Skeletal muscle satellite cell (primary cell): Measurements from ENCODE around the gene ZFYVE19.
A peak's percentile ranks its signal among the peaks of the same experiment; 100 is the strongest.

Experiments used
- H3K27me3 ChIP-seq: 2 replicates; pipeline ENCODE4 v1.7.0; 2013; ENCODE audit warnings: low read length; ENCODE audit not compliant: control insufficient read depth, insufficient read depth
- H3K36me3 ChIP-seq: 2 replicates; pipeline ENCODE4 v1.7.0; 2013; ENCODE audit warnings: mild to moderate bottlenecking, control low read depth, low read length; ENCODE audit not compliant: insufficient read depth
- H3K4me1 ChIP-seq: 2 replicates; pipeline ENCODE4 v1.7.0; 2013; ENCODE audit warnings: low read length; ENCODE audit not compliant: control insufficient read depth, insufficient read depth
- H3K4me2 ChIP-seq: 2 replicates; pipeline ENCODE4 v1.7.0; 2013; ENCODE audit warnings: mild to moderate bottlenecking, low read length
- H3K4me3 ChIP-seq: 2 replicates; pipeline ENCODE4 v1.7.0; 2013; ENCODE audit warnings: low read length
- H3K9ac ChIP-seq: 2 replicates; pipeline ENCODE4 v1.7.0; 2013; ENCODE audit warnings: mild to moderate bottlenecking, low read depth, low read length, moderate library complexity
- H3K9me3 ChIP-seq: replicated peaks from 2 replicates; pipeline ENCODE4 v1.7.0; 2013; ENCODE audit warnings: mild to moderate bottlenecking, control low read depth, low read length

The ZFYVE19 gene

DNA sequence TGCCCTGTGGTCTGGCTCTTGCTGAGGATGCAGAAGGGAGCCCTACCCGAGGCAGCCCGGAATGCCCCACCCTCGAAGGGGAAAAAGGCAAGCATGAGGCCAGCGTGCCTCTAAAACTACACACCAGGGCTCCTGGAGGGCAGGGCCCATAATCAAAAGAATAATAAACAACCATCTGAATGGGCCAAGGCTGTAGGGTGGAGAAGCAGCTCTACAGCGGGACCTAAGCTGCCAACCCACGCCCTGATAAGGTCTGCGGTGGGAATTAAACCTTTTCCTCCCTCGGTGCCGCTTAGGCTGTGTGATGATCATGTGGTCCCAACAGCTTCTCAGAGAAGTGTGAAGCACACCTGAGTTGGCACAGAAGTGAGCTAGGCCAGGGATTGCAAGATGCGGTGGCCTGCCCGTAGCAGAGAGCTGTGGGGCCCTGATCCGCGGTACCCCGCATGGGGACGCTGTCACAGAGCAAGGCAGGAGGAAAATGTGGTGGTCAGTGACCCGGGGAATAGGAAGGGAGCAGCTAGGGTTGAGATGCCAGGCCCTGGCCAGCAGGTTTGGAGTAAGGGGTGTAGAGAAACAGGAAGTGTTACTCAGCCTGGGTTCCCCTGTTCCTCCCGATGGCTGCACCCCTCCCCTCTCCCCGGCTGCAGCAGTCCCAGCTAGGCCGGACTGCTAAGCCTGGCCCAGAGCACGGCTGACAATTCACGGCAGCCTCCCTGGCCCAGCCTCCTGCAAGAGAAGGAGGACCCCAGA lies 38.2 kb upstream of the ZFYVE19 start:
- no peak overlapping the region for H3K9ac ChIP-seq
- peaks cover 37% of the 10 kb centered on the region for H3K36me3 ChIP-seq
- H3K4me2 ChIP-seq = no peak overlapping the region
- H3K27me3 ChIP-seq = no peaks in the 10 kb centered on the region
- no peaks in the 10 kb centered on the region for H3K9me3 ChIP-seq
- H3K4me3 ChIP-seq = no peak overlapping the region
- peaks cover 38% of the 10 kb centered on the region for H3K4me1 ChIP-seq

DNA sequence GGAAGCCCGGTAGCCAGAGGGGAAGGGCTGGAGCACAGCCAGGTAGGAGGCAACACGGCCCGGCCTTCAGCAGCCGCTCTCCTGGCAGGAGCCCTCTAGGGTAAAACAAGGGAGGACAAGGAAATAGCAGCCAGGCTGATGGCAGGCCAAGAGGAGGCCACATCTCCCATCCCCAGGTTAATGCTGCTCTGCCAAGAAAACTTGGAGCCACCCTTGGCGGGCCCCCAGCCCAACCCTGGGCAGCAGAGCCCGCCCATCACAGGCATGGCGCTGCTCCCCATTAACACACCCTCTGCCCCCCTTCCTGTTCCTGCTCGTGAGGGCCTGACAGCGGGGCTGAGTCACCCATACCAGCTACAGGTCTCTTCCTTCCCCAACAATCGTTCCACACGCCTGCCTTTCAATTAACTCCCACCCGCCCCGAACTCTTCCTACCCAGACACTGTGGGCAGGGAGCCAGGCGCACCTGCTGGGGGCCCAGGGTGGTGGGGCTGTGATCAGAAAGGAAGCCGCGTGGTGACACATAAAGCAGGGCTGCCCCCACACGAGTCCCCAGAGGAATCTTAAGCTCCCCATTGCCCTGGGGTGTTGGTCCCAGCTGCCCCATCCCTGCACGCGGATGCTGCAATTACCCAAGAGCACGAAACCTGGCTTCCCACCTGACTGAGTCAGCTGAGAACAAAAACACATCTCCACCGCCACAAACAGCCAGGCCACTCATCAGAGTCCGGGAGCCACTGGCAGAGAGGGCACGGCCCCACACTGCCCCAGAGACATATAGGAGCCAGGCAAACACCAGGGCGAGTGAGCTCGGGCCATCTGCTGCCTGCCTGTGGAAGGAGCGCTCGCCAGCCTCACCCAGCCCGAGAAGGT lies 37.4 kb upstream of the ZFYVE19 start, which contains the start of gene C15orf62:
Gene C15orf62, plus strand, starts transcription at position 707 of the 873 bp plus-strand sequence. CDS start 516 bp downstream, outside the sequence.
- Histone ChIP-seq H3K4me3 (no peak within 1 kb of the TSS), H3K27me3 (no peaks in the 10 kb centered on the region), H3K4me2 (no peak within 1 kb of the TSS), H3K36me3 (peaks cover 43% of the 10 kb centered on the region), H3K9ac (no peak within 1 kb of the TSS), H3K9me3 (no peaks in the 10 kb centered on the region), H3K4me1 (peaks cover 29% of the 10 kb centered on the region)

DNA sequence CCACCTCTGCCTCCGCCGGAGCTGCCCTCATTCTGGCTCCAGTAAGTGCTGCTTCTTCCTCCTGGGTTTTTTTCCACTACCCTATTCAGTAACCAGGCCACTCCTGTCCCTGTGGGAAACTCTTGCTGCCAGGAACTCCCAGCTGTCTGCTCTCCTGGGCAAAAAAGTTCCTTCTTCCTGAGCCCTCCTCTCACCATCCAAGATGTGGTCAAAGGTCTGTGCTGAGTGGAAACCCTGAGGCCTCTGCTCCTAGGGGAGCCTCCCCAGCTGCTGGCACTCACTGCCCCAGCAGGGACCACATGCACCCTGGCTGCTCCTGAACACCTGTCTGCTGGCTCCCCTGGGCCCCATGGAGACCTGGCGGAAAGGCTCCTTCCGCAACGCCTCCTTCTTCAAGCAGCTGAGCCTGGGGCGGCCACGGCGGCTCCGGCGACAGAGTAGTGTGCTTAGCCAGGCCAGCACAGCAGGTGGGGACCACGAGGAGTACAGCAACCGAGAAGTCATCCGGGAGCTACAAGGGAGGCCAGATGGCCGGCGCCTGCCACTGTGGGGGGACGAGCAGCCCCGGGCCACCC lies 36.7 kb upstream of the ZFYVE19 start:
- H3K4me1 ChIP-seq = peaks cover 22% of the 10 kb centered on the region
- peaks cover 51% of the 10 kb centered on the region for H3K36me3 ChIP-seq
- H3K4me2 ChIP-seq = no peak overlapping the region

DNA sequence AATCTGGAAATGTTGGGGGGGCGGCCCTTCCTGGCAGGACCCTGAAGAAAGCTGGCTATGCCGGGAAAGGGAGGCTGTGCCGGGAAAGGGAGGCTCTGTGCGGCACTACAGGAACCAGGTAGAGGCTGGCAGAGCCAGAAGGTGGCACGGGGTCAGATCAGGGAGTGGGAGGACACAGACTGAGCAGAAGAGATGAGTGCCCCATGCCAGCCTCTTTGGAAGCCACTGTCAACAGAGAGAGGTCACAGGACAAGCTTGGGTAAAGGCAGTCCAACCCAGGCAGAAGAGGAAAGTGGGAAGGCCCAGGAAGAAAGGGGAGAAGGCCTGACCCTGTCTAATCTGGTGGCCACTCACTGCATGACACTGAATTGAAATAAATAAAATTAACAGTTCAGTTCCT lies 35.6 kb upstream of the ZFYVE19 start:
- Histone ChIP-seq H3K9me3 (no peaks in the 10 kb centered on the region), H3K27me3 (no peaks in the 10 kb centered on the region), H3K4me2 (no peak overlapping the region), H3K4me1 (peaks cover 13% of the 10 kb centered on the region), H3K4me3 (no peak overlapping the region), H3K36me3 (peaks cover 61% of the 10 kb centered on the region), H3K9ac (no peak overlapping the region)

More for the DNA sequence above, 36.7 kb upstream of the ZFYVE19 start:
- Histone ChIP-seq H3K27me3 (no peaks in the 10 kb centered on the region), H3K9me3 (no peaks in the 10 kb centered on the region), H3K9ac (no peak overlapping the region), H3K4me3 (no peak overlapping the region)

DNA sequence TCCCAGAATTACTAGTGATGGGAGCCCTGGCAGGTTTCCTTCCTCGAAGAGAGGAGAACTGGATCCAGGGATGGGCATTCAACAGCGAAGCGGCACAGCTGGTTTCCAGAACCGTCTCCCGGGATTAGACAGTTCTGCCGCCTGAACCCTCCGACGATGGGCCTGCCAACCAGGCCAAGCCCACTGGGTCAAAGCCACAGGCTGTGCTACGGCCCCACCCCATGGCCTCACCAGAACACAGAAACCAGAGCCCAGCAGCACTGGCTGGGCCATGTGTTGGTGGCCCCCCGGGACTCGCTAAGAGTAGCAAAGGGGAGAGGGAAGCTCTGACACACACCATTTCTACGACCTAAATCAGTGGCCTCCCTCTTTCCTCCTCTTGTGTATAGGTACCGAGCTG lies 34.9 kb upstream of the ZFYVE19 start:
- peaks cover 65% of the 10 kb centered on the region for H3K36me3 ChIP-seq
- no peak overlapping the region for H3K9ac ChIP-seq
- no peak overlapping the region for H3K4me2 ChIP-seq

DNA sequence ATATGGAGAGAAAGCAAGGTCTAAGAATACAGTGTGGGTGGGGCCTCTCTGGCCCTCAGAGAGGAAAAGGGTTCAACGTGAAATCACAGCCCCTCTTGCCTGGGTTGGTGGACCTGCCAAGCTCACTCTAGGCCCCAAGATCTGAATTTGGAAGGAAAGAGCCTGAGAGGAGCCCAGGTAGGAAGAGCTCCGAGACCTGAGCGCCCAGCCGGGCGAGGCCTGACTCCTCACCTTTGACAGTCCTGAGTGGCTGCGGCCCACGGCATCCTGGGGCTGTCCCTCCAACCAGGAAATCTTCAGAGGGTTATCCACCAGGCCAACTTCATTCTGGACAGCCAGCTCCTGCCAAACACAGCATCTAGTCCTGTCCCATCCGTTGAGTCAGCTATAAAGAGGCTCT lies 33.4 kb upstream of the ZFYVE19 start:
- Histone ChIP-seq H3K4me1 (peaks cover 10% of the 10 kb centered on the region), H3K9me3 (no peaks in the 10 kb centered on the region), H3K36me3 (peaks cover 65% of the 10 kb centered on the region), H3K4me3 (no peak overlapping the region), H3K4me2 (no peak overlapping the region), H3K27me3 (no peaks in the 10 kb centered on the region), H3K9ac (no peak overlapping the region)

More for the DNA sequence above, 34.9 kb upstream of the ZFYVE19 start:
- Histone ChIP-seq H3K9me3 (no peaks in the 10 kb centered on the region), H3K4me1 (peaks cover 13% of the 10 kb centered on the region), H3K4me3 (no peak overlapping the region), H3K27me3 (no peaks in the 10 kb centered on the region)

DNA sequence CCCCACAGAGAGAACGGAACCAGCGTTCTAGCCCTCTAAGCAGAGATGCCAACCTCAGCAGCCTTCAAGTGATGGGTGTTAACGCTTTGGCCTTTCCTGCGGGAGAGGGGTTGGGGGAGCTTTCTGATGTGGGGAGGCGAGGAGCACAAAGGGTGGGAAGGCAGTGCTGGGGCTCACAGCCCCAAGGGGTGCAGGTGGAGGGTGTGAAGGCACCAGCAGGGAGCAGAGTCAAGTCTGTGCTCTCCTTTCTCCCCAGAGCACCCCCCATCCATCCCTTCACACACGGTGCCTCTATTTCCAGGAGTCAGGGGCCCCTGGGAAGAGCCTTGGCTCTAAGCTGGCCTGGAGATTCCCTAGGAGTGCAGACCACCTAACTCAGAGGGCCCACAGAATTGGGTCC lies 33.0 kb upstream of the ZFYVE19 start:
- Histone ChIP-seq H3K4me3 (no peak overlapping the region), H3K4me2 (no peak overlapping the region), H3K27me3 (no peaks in the 10 kb centered on the region), H3K9me3 (no peaks in the 10 kb centered on the region), H3K9ac (no peak overlapping the region), H3K36me3 (peaks cover 65% of the 10 kb centered on the region), H3K4me1 (peaks cover 10% of the 10 kb centered on the region)

DNA sequence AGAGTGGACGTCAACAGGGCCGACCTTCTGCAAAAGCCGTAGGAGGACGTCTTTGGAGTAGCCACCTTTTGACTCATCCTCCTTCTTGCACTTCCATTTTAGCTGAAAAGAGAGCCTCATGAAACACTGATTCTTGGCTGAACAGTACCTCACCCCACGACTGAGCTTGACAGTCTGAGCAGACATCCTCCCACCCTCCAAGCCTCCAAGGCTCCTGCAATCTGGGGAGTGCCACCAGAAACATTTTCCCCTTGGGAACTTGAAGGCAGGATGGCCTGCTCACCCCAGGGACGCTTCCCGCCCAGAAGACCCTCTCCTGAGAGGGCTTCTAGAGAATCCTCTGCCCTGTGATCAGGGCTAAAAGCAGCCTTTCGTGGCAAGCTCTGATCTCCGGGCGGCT lies 31.9 kb upstream of the ZFYVE19 start:
- Histone ChIP-seq H3K9me3 (no peaks in the 10 kb centered on the region), H3K9ac (no peak overlapping the region), H3K4me3 (no peak overlapping the region), H3K4me1 (peaks cover 10% of the 10 kb centered on the region), H3K27me3 (no peaks in the 10 kb centered on the region), H3K36me3 (peaks cover 69% of the 10 kb centered on the region), H3K4me2 (no peak overlapping the region)

DNA sequence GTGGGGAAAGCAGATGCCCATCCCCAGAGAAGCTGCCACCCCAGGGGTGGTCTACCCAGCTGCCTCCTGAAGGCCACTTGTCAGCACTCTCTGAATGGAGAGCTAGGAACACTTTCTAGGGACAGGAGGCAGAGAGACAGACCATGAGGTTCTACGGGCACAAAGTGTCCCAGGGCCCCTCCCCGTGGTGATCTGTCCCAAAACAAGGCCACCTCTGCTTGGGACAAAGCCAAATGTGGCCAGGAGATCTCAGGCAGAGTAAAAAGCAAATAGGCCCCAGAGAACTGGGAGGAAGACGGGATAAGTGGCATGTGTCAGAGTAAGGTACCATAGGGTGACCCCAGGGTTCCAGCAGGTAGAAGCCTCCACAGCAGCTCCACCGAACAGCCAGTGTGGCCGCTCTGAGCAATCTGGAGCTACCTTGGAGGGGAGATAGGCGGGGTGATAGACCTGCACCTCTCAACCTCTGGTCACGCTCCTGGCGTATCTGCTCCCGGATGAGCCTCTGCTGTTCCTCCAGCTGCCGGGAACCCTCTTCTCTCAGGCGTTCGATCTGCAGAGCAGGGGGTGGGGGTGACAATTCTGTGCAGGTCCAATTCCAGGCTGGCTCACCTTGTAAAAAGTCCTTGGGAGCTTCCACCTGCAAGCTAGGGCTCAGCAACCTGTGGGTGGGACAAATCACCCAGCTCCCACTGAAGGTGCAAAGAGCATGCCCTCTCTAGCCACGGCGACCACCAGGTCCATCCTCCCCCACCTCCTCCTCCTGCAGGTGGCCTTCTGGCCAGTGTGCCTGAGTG lies 31.0 kb upstream of the ZFYVE19 start:
- Histone ChIP-seq H3K9me3 (no peaks in the 10 kb centered on the region), H3K36me3 (peaks cover 66% of the 10 kb centered on the region), H3K4me2 (peak overlapping the region; percentile 46), H3K4me3 (no peak overlapping the region), H3K9ac (no peak overlapping the region), H3K4me1 (peaks cover 10% of the 10 kb centered on the region), H3K27me3 (no peaks in the 10 kb centered on the region)

DNA sequence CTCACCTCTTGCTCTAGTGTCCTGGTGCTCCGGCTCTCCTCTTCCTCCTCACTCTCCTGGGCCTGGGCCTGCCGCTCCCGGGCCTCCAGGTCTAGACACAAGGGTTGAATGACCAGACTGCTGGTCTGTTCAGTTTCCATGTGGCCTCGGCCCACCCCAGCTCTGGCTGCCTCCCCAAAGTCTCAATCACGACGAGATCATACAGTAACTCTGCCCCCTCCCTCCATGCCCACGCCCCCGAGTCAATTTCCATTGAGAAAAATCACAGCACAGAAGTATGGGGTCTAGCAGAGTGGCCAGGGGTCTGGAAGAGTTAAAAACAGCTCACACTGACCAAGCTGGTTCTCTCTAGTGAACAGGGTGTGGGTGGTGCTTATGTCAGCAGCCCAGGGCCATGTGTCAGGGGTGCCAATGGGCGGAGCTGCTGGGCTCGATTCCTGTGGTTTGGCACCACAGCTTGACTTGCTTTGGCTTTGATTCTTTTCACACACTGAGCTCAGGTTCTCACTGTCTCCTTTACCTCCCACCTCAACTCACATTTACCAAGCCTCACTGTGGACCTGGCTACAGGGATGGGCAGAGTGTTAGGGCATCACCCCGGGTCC lies 30.2 kb upstream of the ZFYVE19 start:
- H3K27me3 ChIP-seq = no peaks in the 10 kb centered on the region
- peak overlapping the region; percentile 50 for H3K9ac ChIP-seq
- H3K4me2 ChIP-seq = peak overlapping the region; percentile 46
- no peaks in the 10 kb centered on the region for H3K9me3 ChIP-seq
- peaks cover 59% of the 10 kb centered on the region for H3K36me3 ChIP-seq
- H3K4me3 ChIP-seq = no peak overlapping the region
- H3K4me1 ChIP-seq = peaks cover 10% of the 10 kb centered on the region
